SK-N-SH (cell line): ENCODE measurements around the gene ULK3.

Experiments
- EP300 ChIP-seq, 2 experiments: IDR thresholded peaks; 2 replicates each; pipeline versions ENCODE4 v1.4.0 to v1.6.1; 2012; ENCODE audit warnings: borderline replicate concordance in 1 of 2, low read depth in 1 of 2, low read length in 1 of 2
- EZH2phosphoT487 ChIP-seq: fragments of 200-600 bp; sonication (generic); IDR thresholded peaks from 2 replicates; pipeline ENCODE4 v1.6.1; 2017; ENCODE audit warnings: low read depth, mixed run types, mild to moderate bottlenecking, antibody characterized with exemption, moderate library complexity, borderline replicate concordance
- GABPA ChIP-seq: IDR thresholded peaks from 2 replicates; pipeline ENCODE4 v1.4.0; 2012; ENCODE audit warnings: low read depth, mild to moderate bottlenecking
- MEF2A ChIP-seq: IDR thresholded peaks from 2 replicates; pipeline ENCODE4 v1.4.0; 2012; ENCODE audit warnings: low read depth, borderline replicate concordance
- NFIC ChIP-seq: IDR thresholded peaks from 2 replicates; pipeline ENCODE4 v1.4.0; 2012; ENCODE audit warnings: borderline replicate concordance
- NRF1 ChIP-seq: IDR thresholded peaks from 2 replicates; pipeline ENCODE4 v1.6.1; 2012; ENCODE audit warnings: low read depth, mild to moderate bottlenecking, low read length
- SMC3 ChIP-seq: IDR thresholded peaks from 2 replicates; pipeline ENCODE4 v1.6.1; 2012; ENCODE audit warnings: low read depth, low read length, improper control_type of control experiment
- YY1 ChIP-seq: IDR thresholded peaks from 2 replicates; pipeline ENCODE4 v1.4.0; 2012; ENCODE audit warnings: low read depth, mild to moderate bottlenecking
- TF ChIP-seq, protein P1 (sequence below): fragments of 200-600 bp; sonication (generic); IDR thresholded peaks from 2 replicates; pipeline ENCODE4 v1.6.1; 2017; ENCODE audit warnings: antibody characterized with exemption, mild to moderate bottlenecking, moderate library complexity
- TF ChIP-seq, protein P2 (sequence below): IDR thresholded peaks from 2 replicates; pipeline ENCODE4 v1.6.1; 2012; ENCODE audit warnings: mild to moderate bottlenecking, low read depth, low read length, moderate library complexity
- TF ChIP-seq, protein P3 (sequence below): IDR thresholded peaks from 2 replicates; pipeline ENCODE4 v1.4.0; 2012; ENCODE audit warnings: low read depth
- TF ChIP-seq, protein P4 (sequence below): fragments of 150-350 bp; IDR thresholded peaks from 2 replicates; pipeline ENCODE4 v1.6.1; 2017; ENCODE audit warnings: antibody characterized with exemption, low read length, low read depth, borderline replicate concordance

- no peak for TF ChIP-seq EZH2phosphoT487
- no peak for TF ChIP-seq GABPA
- TF ChIP-seq, protein P1, sequence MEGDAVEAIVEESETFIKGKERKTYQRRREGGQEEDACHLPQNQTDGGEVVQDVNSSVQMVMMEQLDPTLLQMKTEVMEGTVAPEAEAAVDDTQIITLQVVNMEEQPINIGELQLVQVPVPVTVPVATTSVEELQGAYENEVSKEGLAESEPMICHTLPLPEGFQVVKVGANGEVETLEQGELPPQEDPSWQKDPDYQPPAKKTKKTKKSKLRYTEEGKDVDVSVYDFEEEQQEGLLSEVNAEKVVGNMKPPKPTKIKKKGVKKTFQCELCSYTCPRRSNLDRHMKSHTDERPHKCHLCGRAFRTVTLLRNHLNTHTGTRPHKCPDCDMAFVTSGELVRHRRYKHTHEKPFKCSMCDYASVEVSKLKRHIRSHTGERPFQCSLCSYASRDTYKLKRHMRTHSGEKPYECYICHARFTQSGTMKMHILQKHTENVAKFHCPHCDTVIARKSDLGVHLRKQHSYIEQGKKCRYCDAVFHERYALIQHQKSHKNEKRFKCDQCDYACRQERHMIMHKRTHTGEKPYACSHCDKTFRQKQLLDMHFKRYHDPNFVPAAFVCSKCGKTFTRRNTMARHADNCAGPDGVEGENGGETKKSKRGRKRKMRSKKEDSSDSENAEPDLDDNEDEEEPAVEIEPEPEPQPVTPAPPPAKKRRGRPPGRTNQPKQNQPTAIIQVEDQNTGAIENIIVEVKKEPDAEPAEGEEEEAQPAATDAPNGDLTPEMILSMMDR: no peak
- TF ChIP-seq NFIC: no peak
- TF ChIP-seq MEF2A: no peak
- TF ChIP-seq, protein P2, sequence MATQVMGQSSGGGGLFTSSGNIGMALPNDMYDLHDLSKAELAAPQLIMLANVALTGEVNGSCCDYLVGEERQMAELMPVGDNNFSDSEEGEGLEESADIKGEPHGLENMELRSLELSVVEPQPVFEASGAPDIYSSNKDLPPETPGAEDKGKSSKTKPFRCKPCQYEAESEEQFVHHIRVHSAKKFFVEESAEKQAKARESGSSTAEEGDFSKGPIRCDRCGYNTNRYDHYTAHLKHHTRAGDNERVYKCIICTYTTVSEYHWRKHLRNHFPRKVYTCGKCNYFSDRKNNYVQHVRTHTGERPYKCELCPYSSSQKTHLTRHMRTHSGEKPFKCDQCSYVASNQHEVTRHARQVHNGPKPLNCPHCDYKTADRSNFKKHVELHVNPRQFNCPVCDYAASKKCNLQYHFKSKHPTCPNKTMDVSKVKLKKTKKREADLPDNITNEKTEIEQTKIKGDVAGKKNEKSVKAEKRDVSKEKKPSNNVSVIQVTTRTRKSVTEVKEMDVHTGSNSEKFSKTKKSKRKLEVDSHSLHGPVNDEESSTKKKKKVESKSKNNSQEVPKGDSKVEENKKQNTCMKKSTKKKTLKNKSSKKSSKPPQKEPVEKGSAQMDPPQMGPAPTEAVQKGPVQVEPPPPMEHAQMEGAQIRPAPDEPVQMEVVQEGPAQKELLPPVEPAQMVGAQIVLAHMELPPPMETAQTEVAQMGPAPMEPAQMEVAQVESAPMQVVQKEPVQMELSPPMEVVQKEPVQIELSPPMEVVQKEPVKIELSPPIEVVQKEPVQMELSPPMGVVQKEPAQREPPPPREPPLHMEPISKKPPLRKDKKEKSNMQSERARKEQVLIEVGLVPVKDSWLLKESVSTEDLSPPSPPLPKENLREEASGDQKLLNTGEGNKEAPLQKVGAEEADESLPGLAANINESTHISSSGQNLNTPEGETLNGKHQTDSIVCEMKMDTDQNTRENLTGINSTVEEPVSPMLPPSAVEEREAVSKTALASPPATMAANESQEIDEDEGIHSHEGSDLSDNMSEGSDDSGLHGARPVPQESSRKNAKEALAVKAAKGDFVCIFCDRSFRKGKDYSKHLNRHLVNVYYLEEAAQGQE: no peak
- TF ChIP-seq YY1: no peak
- TF ChIP-seq, protein P3, sequence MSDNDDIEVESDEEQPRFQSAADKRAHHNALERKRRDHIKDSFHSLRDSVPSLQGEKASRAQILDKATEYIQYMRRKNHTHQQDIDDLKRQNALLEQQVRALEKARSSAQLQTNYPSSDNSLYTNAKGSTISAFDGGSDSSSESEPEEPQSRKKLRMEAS: no peak
- no peak for TF ChIP-seq NRF1
- TF ChIP-seq, protein P4, sequence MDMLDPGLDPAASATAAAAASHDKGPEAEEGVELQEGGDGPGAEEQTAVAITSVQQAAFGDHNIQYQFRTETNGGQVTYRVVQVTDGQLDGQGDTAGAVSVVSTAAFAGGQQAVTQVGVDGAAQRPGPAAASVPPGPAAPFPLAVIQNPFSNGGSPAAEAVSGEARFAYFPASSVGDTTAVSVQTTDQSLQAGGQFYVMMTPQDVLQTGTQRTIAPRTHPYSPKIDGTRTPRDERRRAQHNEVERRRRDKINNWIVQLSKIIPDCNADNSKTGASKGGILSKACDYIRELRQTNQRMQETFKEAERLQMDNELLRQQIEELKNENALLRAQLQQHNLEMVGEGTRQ: no peak
- no peak for TF ChIP-seq EP300 (IDR thresholded peaks at IDR 0.05; ENCODE audit: borderline replicate concordance in 1 of 2, low read depth in 1 of 2, low read length in 1 of 2)
- no peak for TF ChIP-seq SMC3
These were observed 15.3 kb downstream of the ULK3 start for GRCh38 chr15:74827614-74828013.
